Activated naive CD4-positive, alpha-beta T cell treated with Interleukin-2 at 50 U/mL for 16 hours (primary cell): Measurements from ENCODE around the gene ADAD1.

Experiments used
- DNase-seq: peaks from one replicate; pipeline ENCODE4 v3.0.0-alpha.2; 2020

The ADAD1 gene

DNA sequence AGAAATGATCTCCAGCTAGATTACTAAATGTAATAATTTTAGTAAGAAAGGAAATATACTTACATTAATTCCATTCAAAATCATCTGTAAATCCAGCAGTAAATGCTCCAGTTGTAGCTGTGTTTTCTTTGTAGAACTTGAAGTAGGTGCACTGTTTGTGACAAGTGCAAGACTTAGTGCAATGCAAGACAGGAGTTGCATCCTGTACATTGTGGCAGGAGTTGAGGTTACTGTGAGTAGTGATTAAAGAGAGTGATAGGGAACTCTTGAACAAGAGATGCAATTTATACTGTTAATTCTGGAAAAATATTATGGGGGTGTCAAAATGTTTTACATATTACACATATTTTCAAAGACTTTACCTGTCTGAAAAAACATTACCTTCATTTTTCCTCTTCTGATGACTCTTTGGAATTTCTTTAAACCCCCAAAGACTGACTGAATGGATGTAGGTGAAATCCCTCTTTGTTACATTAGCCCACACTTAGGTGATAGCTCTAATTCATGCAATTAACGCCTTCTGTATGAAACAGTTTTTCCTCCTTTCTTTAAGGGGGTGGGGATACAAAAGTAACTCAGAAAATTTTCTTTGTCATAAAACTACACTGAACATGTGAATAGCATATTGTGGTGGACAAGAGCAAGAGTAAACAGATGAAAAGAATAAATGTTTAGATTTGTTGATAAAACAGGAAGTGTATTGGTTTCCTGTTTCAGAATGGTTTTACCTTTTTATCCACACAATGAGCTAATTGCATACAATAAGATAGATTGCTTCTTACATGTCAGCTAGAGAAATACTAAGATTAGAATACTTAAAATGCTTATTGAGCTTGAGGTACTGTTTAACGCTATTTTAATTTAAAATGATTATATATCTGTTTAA, 77.7 kb downstream of the ADAD1 start, which contains the start of gene IL2:
Gene IL2 (minus strand): TSS at position 495 of the 886 bp plus-strand sequence. CDS start 285 bp downstream, at position 210.
- DNase-seq = peak; percentile 3

DNA sequence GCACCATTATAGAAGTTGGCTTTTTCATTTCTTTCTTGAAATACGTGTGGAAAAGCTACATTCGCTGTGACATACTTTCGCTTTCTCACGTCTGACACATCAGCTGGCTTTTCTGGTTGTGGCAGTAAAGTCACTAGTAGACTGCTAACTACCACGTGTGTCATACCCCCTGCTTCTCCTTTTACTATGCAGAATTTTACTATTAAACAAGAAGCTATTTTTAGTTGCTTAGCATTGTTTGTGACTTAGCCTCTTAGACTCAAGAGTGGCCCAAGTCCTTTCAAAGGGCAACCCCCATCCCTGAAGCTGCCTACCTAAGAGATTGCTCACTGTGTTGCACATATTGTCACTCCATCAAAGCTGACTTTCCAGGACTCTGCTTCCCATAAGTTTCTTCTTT, 79.8 kb downstream of the ADAD1 start:
- peak; percentile 55 for DNase-seq

DNA sequence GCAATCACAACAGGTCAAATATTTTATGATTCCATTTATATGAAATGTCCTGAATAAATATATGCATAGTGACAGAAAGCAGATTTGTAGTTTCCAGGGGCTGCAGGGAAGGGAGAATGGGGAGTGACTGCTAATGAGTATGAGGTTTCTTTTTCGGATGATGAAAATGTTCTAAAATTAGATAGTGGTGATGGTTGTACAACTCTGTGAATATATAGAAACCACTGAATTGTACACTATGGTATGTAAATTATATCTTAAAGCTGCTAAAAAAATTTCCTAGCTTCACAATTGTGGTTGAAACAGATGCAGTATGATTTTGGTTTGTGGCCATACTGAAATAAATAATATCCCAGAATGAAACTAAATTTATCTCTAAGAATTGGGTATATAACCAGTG, 90.6 kb downstream of the ADAD1 start:
- DNase-seq = no peak

DNA sequence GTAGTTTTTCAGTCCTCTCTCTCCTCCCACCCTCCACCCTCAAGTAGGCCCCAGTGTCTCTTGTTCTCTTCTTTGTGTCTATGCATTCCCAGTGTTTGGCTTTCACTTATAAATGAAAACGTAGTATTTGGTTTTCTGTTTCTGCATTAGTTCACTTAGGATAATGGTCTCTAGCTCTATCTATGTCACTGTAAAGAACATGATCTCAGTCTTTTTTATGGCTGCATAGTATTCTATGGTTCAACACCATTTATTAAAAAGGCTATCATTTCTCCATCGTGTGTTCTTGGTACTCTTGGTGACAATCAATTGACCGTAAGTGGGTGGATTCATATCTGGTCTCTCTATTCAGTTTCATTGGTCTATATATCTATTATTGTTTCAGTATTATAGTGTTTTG, 96.4 kb downstream of the ADAD1 start:
- DNase-seq = no peak

DNA sequence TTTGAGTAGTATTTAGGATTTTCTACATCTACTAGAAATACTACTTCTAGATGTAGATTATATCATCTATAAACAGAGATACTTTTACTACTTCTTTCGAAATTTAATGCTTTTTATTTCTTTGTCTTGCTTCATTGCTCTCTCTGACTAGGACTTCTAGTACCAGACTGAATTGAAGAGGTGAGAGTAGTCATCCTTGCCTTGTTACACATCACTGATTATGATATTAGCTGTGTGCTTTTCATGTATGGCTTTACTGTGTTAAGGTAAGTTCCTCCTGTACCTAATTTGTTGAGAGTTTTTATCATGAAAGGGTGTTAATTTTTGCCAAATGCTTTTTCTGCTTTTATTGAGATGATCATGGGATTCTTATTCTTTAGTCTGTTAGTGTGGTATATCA, 97.3 kb downstream of the ADAD1 start:
- no peak for DNase-seq

DNA sequence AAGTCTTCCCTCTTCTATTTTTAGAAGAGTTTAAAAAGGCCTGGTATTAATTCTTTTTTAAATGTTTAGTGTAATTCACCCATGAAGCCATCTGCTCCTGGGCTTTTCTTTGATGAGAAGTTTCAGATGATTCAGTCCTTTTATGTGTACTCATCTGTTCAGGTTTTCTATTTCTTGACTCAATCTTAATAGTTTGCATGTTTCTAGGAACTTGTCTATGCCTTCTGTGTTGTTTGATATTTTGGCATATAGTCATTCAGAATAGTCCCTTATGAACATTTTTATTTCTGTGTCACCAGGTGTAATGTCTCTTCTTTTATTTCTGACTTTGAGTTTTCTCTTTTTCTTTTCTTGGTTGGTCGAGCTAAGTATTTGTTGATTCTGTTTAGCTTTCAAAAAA, 97.9 kb downstream of the ADAD1 start:
- no peak for DNase-seq
